ENCODE data around the gene PADI3. TPM values are rescaled to one million over a fixed set of nuclear protein-coding genes. Genes with fewer than 3 reads are reported as not detected.

PADI3 gene
- total RNA-seq, 1 donor from 2014 or later = 0.04 TPM

GRCh38 chr1:17207966-17208418 is 40.9 kb upstream of the PADI3 start:
- no peak for TF ChIP-seq CTCF (IDR thresholded peaks at IDR 0.05; ENCODE audit: insufficient read depth, low read length, poor library complexity, severe bottlenecking)
- H3K27me3 ChIP-seq (ENCODE audit: control insufficient read depth, insufficient read depth, low read length) = no peaks in the 10 kb centered on the region
- H3K36me3 ChIP-seq (ENCODE audit: control insufficient read depth, insufficient read depth, low read length) = no peaks in the 10 kb centered on the region
- H3K4me3 ChIP-seq (ENCODE audit: low read depth, low read length) = no peak overlapping the region
- DNase-seq (ENCODE audit: low read depth) = peak; percentile 70

GRCh38 chr1:17208546-17208945 is 40.4 kb upstream of the PADI3 start:
- no peak for TF ChIP-seq CTCF (IDR thresholded peaks at IDR 0.05; ENCODE audit: insufficient read depth, low read length, poor library complexity, severe bottlenecking)
- Histone ChIP-seq H3K36me3 (ENCODE audit: control insufficient read depth, insufficient read depth, low read length) (no peaks in the 10 kb centered on the region), H3K4me3 (ENCODE audit: low read depth, low read length) (no peak overlapping the region), H3K27me3 (ENCODE audit: control insufficient read depth, insufficient read depth, low read length) (no peaks in the 10 kb centered on the region)
- no peak for DNase-seq (ENCODE audit: low read depth)

GRCh38 chr1:17209430-17209829 is 39.5 kb upstream of the PADI3 start:
- Histone ChIP-seq H3K36me3 (ENCODE audit: control insufficient read depth, insufficient read depth, low read length) (no peaks in the 10 kb centered on the region), H3K27me3 (ENCODE audit: control insufficient read depth, insufficient read depth, low read length) (no peaks in the 10 kb centered on the region), H3K4me3 (ENCODE audit: low read depth, low read length) (no peak overlapping the region)
- no peak for TF ChIP-seq CTCF (IDR thresholded peaks at IDR 0.05; ENCODE audit: insufficient read depth, low read length, poor library complexity, severe bottlenecking)
- DNase-seq (ENCODE audit: low read depth) = no peak

- Histone ChIP-seq H3K36me3 (ENCODE audit: control insufficient read depth, insufficient read depth, low read length) (no peaks in the 10 kb centered on the region), H3K27me3 (ENCODE audit: control insufficient read depth, insufficient read depth, low read length) (no peaks in the 10 kb centered on the region), H3K4me3 (ENCODE audit: low read depth, low read length) (no peak overlapping the region)
- DNase-seq (ENCODE audit: low read depth) = no peak
- TF ChIP-seq CTCF (IDR thresholded peaks at IDR 0.05; ENCODE audit: insufficient read depth, low read length, poor library complexity, severe bottlenecking) = no peak
Measured at GRCh38 chr1:17210176-17210575, 38.7 kb upstream of the PADI3 start.

GRCh38 chr1:17211377-17211776 is 37.5 kb upstream of the PADI3 start:
- no peaks in the 10 kb centered on the region for H3K36me3 ChIP-seq (ENCODE audit: control insufficient read depth, insufficient read depth, low read length)
- no peak for DNase-seq (ENCODE audit: low read depth)
- no peak overlapping the region for H3K4me3 ChIP-seq (ENCODE audit: low read depth, low read length)
- no peaks in the 10 kb centered on the region for H3K27me3 ChIP-seq (ENCODE audit: control insufficient read depth, insufficient read depth, low read length)
- TF ChIP-seq CTCF (IDR thresholded peaks at IDR 0.05; ENCODE audit: insufficient read depth, low read length, poor library complexity, severe bottlenecking) = no peak

DNA sequence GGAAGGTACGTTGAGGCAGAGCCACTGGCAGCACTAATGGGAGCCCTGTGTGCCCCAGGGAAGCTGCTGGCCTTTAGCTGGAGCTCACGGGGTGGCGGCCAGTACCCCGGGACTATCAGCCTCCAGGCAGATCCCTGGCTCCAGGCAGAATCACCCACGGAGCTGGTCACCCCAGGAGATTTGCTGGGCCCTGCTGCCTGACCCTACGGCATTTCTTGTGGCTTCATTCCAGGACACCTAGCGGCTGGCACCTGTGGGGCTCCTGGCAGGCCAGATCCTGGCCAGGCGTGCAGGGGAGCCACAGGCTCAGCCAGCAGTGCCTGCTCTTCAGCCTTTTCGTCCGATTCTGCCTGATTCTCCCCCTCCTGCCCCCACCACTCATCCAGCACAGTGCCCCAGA is 36.9 kb upstream of the PADI3 start:
- Histone ChIP-seq H3K4me3 (ENCODE audit: low read depth, low read length) (no peak overlapping the region), H3K27me3 (ENCODE audit: control insufficient read depth, insufficient read depth, low read length) (no peaks in the 10 kb centered on the region), H3K36me3 (ENCODE audit: control insufficient read depth, insufficient read depth, low read length) (no peaks in the 10 kb centered on the region)
- no peak for TF ChIP-seq CTCF (IDR thresholded peaks at IDR 0.05; ENCODE audit: insufficient read depth, low read length, poor library complexity, severe bottlenecking)
- DNase-seq (ENCODE audit: low read depth) = no peak
